GM18505 (cell line): ENCODE measurements around the gene PCSK4.
"Not testable (repeated sequence)": the region's sequence is repeated elsewhere in the genome, so short reads cannot be mapped to it uniquely, and the experiment has no call there.

Experiments used
- ATAC-seq: cut with Tn5 transposase; IDR thresholded peaks from one replicate; pipeline ENCODE4 v1.9.1; 2021; ENCODE audit not compliant: unreplicated experiment
- POLR2A ChIP-seq: IDR thresholded peaks from 4 replicates; pipeline ENCODE4 v1.6.1; 2011; ENCODE audit warnings: borderline replicate concordance; ENCODE audit not compliant: insufficient read depth, insufficient read length; ENCODE audit errors: extremely low read depth

PCSK4 gene

GRCh38 chr19:1440418-1440801, 49.7 kb downstream of the PCSK4 start:
- no peak for ATAC-seq
- TF ChIP-seq POLR2A = no peak

DNA sequence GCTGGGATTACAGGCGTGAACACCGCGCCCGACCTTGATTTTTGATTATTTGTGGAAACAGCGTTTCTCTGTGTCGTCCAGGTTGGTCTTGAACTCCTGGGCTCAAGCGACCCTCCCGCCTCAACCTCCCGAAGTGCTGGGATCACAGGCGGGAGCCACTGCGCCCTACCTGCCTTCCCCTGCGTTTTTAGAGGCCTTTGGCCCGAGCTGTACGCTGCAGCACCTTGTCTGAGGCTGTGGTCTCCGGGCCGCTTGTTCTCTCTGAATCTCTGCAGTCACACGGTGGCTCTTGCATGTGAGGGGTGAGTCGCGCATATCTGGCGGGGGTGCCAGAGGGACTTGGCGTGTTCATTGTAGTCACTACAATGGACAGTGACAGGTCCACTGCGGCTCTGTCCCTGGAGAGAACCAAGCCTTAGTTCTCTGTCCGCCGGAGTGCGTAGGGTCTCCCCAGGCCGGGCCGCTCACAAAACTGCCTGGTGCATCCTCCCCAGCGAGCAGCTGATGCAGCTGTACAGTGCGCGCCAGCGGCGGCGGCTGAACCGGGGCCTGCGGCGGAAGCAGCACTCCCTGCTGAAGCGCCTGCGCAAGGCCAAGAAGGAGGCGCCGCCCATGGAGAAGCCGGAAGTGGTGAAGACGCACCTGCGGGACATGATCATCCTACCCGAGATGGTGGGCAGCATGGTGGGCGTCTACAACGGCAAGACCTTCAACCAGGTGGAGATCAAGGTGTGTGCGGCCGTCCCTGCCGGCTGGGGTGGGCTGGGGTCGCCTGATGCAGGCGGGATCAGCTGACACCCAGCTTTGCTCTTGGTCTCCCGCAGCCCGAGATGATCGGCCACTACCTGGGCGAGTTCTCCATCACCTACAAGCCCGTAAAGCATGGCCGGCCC, 50.4 kb downstream of the PCSK4 start:
- ATAC-seq = not testable (repeated sequence)

- no peak for TF ChIP-seq POLR2A
- no peak for ATAC-seq
These were observed 51.2 kb downstream of the PCSK4 start for GRCh38 chr19:1438933-1439354.

DNA sequence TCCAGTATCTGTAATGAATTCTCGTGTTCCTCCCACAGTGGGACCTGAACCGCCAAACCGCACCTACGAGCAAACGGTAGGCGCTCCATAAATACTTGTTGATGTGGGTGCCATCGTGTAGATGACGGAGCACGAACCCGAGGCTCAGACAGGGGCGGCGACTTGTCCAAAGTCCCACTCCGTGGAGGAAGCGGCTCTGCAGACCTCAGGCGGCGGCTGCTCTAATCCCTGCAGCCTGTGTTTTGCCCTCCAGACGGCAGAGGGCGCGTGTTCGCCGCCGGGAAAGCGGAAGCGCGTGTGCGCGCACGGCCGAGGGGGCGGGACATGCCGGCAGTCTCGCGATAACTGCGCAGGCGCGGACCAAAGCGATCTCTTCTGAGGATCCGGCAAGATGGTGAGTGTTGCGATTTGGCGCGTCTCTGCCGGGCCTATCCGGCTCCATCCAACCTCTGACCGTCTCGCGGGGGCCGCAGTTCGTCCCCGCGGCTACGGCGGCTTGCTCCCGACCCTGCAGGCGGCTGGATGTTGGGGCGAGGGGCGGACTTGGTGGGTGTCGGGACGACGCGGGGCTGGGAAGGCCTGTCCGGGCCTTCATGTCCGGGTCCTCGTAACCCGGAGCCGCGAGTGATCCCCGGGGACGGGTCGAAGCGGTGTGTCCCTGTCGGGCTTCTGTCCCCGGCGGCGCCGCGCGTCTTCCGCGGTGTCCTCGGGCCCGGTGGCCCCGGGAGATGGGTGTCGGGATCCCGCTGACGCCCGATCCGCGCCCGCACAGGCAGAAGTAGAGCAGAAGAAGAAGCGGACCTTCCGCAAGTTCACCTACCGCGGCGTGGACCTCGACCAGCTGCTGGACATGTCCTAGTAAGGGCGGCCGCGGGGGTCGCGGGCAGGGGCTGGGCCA, 51.9 kb downstream of the PCSK4 start, which contains the start of gene RPS15:
TSS of gene RPS15 (plus strand) at position 362 of the 898 bp plus-strand sequence. CDS start at position 392, 30 bp downstream.
- peak; percentile 77 for ATAC-seq
- peak; percentile 99 for TF ChIP-seq POLR2A

DNA sequence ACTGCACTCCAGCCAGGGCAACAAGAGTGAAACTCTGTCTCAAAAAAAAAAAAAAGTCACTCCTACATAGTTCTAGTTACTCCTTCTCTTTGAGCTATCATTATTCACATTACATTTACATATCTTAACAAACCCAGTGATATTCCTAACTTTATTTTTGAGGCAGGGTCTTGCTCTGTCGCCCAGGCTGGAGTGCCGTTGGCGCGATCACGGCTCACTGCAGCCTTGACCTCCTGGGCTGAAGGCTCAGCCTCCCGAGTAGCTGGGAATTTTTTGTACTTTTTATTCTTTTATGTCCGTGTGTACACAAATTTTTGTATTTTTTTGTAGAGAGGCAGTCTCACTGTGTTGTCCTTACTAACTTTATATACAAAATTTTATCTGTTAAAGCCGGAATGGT, 52.5 kb downstream of the PCSK4 start:
- TF ChIP-seq POLR2A = no peak
- no peak for ATAC-seq

DNA sequence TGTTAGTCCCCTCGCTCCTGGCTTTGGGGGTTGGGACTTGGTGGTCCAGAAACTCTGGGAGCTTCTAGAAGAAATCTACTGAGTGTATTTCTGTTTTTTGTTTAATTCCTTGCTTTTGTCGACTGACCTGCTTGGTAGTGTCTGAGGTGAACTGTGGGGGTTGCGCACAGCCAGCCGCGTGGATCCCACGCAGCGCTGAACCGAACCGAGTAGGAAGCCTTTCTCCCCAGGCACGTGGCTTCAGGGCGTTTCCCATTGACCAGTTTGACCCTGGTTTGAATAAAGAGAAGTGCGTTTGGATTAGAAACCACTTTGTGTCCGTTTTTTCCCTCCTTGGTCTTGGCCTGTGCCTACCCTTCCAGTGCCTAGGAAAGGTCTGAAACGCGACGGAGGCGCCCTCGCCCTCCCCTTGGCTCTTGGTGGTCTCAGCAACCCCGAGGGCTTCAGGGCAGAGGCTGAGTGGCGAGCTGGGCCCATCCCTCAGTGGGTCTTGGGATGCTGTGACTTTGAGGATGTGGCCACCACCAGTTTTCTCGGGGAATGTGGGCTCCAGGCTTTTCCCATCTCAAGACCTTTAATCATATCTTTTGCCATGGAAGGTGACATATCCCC, 54.7 kb downstream of the PCSK4 start:
- no peak for ATAC-seq
- no peak for TF ChIP-seq POLR2A

DNA sequence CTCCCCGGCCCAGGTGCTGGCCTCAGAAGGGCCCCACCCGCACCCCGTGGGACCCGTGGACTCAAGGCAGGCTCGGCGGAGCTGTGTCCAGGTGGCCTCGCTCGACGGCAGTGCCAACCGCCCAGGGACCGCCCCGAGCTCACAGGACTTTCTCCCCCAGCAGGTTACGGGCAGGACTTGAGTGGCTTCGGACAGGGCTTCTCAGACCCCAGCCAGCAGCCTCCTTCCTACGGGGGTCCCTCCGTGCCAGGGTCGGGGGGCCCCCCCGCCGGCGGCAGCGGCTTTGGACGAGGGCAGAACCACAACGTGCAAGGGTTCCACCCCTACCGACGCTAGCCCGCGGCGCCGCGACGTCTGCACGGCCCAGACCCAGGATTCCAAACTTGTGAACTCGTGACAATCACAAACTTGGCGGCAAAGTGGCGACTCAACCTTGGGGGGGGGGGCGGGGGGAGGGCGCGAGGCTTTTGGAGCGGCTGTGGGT, 55.5 kb downstream of the PCSK4 start:
- ATAC-seq = no peak
- TF ChIP-seq POLR2A = no peak

- ATAC-seq = no peak
- no peak for TF ChIP-seq POLR2A
These were observed 56.1 kb downstream of the PCSK4 start for GRCh38 chr19:1434040-1434366.

GRCh38 chr19:1433119-1434039, 56.8 kb downstream of the PCSK4 start:
- ATAC-seq = no peak
- TF ChIP-seq POLR2A = no peak

DNA sequence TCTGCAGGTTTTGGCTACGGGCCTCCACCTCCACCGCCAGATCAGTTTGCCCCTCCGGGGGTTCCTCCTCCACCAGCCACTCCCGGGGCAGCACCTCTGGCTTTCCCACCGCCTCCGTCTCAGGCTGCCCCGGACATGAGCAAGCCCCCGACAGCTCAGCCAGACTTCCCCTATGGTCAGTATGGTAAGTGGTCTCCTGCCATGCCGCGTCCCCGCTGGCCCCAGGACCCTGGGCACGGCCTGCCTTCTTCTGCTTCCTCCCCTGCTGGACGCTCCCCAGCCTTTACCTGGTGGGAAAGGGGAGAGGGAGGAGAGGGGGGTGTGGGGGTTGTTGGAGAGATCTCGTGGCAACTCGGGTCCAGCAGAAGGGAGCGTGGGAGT, 57.7 kb downstream of the PCSK4 start:
- ATAC-seq = no peak
- TF ChIP-seq POLR2A = no peak

- no peak for ATAC-seq
- TF ChIP-seq POLR2A = no peak
These were observed 58.2 kb downstream of the PCSK4 start for GRCh38 chr19:1431759-1432506.
